Loucy (cell line): ENCODE data around the gene OS9.

ENCODE experiments used
- CTCF ChIP-seq: fragments of 200-600 bp; sonication (generic); conservative IDR thresholded peaks from 2 replicates; pipeline ENCODE4 v1.5.1; 2014; ENCODE audit warnings: mild to moderate bottlenecking, antibody characterized with exemption, low read length
- EZH2phosphoT487 ChIP-seq: fragments of 200-600 bp; IDR thresholded peaks from 2 replicates; pipeline ENCODE4 v1.6.1; 2018; ENCODE audit warnings: antibody characterized with exemption, mild to moderate bottlenecking, moderate library complexity, borderline replicate concordance

- no peak for TF ChIP-seq CTCF
- no peak for TF ChIP-seq EZH2phosphoT487
These were observed 38.2 kb upstream of the OS9 start for GRCh38 chr12:57655541-57656240.
